ENCODE data around the gene STAT4. TPM values are rescaled to one million over a fixed set of nuclear protein-coding genes. Genes with fewer than 3 reads are reported as not detected.

Gene STAT4
- total RNA-seq, 1 experiment from 2014 or later = not detected

DNA sequence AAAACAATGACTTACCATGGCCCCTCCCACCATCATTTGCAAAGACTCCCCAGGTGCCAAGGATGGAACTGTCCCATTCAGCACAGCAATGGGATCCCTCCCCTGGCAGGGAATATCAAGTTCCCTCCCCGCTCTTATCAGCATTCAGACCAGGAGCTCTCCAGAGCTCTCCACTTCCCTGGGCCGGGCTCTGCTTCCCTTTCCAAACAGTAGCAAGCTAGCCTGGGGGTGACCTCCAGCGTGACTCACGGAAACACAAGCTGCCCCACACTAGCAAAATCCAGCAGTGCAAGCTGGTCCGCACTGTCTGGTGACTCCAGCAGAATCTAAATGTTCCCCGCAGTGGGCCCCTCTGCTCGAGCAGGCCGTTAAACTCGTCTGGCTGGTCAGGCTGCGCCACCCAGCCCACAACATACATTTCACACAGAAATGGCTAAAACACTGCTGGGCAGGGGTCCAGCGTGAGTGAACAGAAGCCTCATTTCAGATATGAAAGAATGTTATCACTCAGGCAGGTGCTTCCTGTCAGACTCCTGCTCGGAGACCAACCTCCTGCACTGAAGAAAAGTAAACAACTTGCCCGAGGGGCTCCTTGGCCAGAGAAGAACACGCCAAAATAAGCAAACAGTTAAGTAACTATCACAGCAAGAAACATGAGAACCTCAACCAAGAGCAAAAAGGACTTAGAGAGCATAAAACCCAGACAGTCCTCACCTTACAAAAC lies 170.7 kb downstream of the STAT4 start:
- DNase-seq (ENCODE audit: low read depth, low spot score) = no peak
- in situ Hi-C loops (cut with HindIII; ENCODE audit: low pct_unique_long_range_greater_than_20kb, low sequenced_read_pairs) = no loop called here

Small RNA genes lying within 50 kb of the gene (small RNA-seq; reads per million reads assigned to genes)
- gene RNU6-959P = 0 to 0.05 reads per million in 2 experiments

Other genes with a start within 250 kb of the STAT4 start
- gene STAT1, start 136.8 kb downstream of the STAT4 start, total RNA-seq (2014; rRNA removed; shearing (Covaris generic)) = 36.8 and 40.4 TPM in 2 replicates
- 43.4 and 46.0 TPM in 2 replicates for gene MYO1B, start 94.4 kb upstream of the STAT4 start, total RNA-seq (2014; rRNA removed; shearing (Covaris generic))